Measurements from ENCODE around the gene IL27RA.

Gene IL27RA

DNA sequence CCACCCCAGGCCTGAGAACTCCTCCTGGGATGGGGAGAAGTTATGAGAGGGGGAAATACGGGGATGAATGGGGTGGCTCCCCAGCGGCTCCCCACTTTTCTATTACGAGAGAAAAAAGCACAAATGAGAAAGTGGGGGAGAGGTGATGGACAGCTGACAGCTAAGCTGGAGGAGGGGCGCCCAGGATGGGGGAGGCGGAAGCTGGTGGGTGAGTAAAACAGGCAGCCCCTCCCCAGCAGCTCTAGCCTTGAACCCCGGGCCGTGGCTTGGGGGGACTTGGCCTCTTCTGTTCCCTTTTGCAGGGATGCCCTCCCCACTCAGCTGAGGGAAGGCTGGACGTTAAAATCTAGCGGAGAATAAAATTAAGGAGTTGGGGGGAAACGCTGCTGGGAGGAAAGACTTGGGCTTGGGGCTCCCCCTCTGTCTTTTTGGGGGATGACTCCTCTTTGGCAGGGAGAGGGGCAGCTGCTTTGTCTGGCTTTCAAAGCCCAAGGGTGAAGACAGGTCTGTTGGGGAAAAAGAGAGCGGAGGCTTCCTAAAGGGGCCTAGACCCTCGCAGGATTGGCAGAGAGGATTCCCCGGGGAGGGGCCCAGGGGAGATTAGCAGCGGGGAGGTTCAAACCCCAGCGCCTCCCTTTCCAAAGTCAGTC is 60.4 kb downstream of the IL27RA start:
- Histone ChIP-seq H3K27ac (replicated peaks; ENCODE audit: low read length) (no peak overlapping the region), H2AFZ (ENCODE audit: low read length) (peak overlapping the region; percentile 96), H4K91ac (ENCODE audit: low read depth, low read length, poor library complexity) (no peak overlapping the region), H3K14ac (ENCODE audit: low read length) (no peak overlapping the region), H3K23ac (ENCODE audit: low read depth, low read length, poor library complexity) (no peak overlapping the region), H4K8ac (ENCODE audit: low read depth, low read length) (no peak overlapping the region), H3K4ac (ENCODE audit: low read length) (no peak overlapping the region), H3K9ac (ENCODE audit: low read depth, low read length, poor library complexity) (no peak overlapping the region), H3K4me1 (ENCODE audit: control insufficient read depth in 2 of 2, insufficient read depth in 1 of 2, low read depth in 1 of 2, low read length in 2 of 2) (peaks cover 3 to 4% of the 10 kb centered on the region in 2 donors), H2BK15ac (ENCODE audit: low read length) (no peak overlapping the region), H2BK5ac (ENCODE audit: low read length) (peak overlapping the region; percentile 66), H3K36me3 (replicated peaks in 1 of 2; ENCODE audit: control insufficient read depth in 2 of 2, insufficient read depth in 2 of 2, low read length in 2 of 2) (peaks cover 18 to 38% of the 10 kb centered on the region in 2 donors), H3K18ac (ENCODE audit: low read length) (peak overlapping the region; percentile 54), H3K9me3 (replicated peaks in 1 of 2; ENCODE audit: control insufficient read depth in 2 of 2, insufficient read depth in 1 of 2, low read depth in 1 of 2, low read length in 2 of 2) (peaks cover 11% of the 10 kb centered on the region in 2 donors), H3K79me1 (ENCODE audit: low read depth, low read length) (peaks cover 4% of the 10 kb centered on the region), H3K4me2 (ENCODE audit: insufficient read depth, low read length, poor library complexity, severe bottlenecking) (peak overlapping the region; percentile 83), H3K27me3 (ENCODE audit: control insufficient read depth in 3 of 3, insufficient read depth in 3 of 3, low read depth in 1 of 3, low read length in 3 of 3) (peaks cover 0 to 4% (median 0%) of the 10 kb centered on the region in 3 experiments), H2BK120ac (ENCODE audit: low read depth, low read length) (no peak overlapping the region), H3K4me3 (ENCODE audit: low read length in 2 of 2) (peak overlapping the region in 1 of 2 donors; percentile 86), H2BK12ac (ENCODE audit: low read length) (no peak overlapping the region), H2AK5ac (ENCODE audit: low read depth, low read length) (peak overlapping the region; percentile 96)
- no CpG with 5 or more reads among the region's 15 CpGs for WGBS, 2 donors (ENCODE audit: extremely low coverage in 2 of 2, insufficient read length in 2 of 2, insufficient replicate concordance in 1 of 2)
- peak; percentile 21 for DNase-seq (ENCODE audit: low spot score)

DNA sequence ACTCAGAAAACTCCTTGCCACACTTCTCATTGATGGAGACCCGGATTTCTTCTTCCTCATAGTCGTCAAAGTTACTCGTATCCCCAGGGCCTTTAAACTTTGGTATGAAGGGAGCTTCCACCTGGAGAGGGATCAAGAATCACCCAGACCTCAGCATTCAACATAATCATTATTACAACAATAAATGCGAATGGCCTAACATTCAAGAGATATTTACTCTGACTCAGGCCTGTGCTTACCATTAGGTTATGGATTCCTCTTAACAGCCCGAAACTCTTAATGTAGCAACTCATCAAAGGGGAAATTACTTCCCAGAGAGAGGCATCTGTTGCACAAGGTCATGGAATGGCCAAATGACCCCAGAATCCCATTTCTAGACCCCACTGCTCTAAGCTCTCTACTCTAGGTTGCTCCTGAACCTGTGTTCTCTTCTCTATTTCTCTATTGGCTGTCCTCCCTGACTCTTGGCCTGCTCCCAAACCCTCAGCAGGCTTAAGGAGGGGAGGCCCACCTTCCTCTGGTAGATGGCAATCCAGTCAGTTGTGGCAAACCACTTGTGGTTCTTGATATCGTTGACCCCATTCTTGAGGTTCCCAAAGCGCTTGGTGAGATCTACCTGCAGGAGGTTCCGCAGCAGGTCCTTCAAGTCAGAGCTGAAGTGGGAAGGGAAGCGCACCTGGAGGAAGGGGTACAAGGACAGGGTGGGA is 61.7 kb downstream of the IL27RA start:
- peaks cover 12 to 40% of the 10 kb centered on the region in 2 donors for H3K36me3 ChIP-seq (replicated peaks in 1 of 2; ENCODE audit: control insufficient read depth in 2 of 2, insufficient read depth in 2 of 2, low read length in 2 of 2)
- no peak overlapping the region for H3K14ac ChIP-seq (ENCODE audit: low read length)
- H3K4me1 ChIP-seq (ENCODE audit: control insufficient read depth in 2 of 2, insufficient read depth in 1 of 2, low read depth in 1 of 2, low read length in 2 of 2) = peaks cover 3 to 4% of the 10 kb centered on the region in 2 donors
- no peak for DNase-seq (ENCODE audit: low spot score)
- no peak overlapping the region for H2BK120ac ChIP-seq (ENCODE audit: low read depth, low read length)
- H3K4me2 ChIP-seq (ENCODE audit: insufficient read depth, low read length, poor library complexity, severe bottlenecking) = no peak overlapping the region
- H3K18ac ChIP-seq (ENCODE audit: low read length) = no peak overlapping the region
- no peak overlapping the region for H3K4me3 ChIP-seq (ENCODE audit: low read length in 2 of 2)
- H4K91ac ChIP-seq (ENCODE audit: low read depth, low read length, poor library complexity) = no peak overlapping the region
- H3K79me1 ChIP-seq (ENCODE audit: low read depth, low read length) = peaks cover 4% of the 10 kb centered on the region
- no peak overlapping the region for H2BK15ac ChIP-seq (ENCODE audit: low read length)
- peaks cover 11% of the 10 kb centered on the region in 2 donors for H3K9me3 ChIP-seq (replicated peaks in 1 of 2; ENCODE audit: control insufficient read depth in 2 of 2, insufficient read depth in 1 of 2, low read depth in 1 of 2, low read length in 2 of 2)
- H2AK5ac ChIP-seq (ENCODE audit: low read depth, low read length) = no peak overlapping the region
- no peak overlapping the region for H2BK5ac ChIP-seq (ENCODE audit: low read length)
- peaks cover 0 to 4% (median 0%) of the 10 kb centered on the region in 3 experiments for H3K27me3 ChIP-seq (ENCODE audit: control insufficient read depth in 3 of 3, insufficient read depth in 3 of 3, low read depth in 1 of 3, low read length in 3 of 3)
- H4K8ac ChIP-seq (ENCODE audit: low read depth, low read length) = no peak overlapping the region
- no peak overlapping the region for H2BK12ac ChIP-seq (ENCODE audit: low read length)
- H3K23ac ChIP-seq (ENCODE audit: low read depth, low read length, poor library complexity) = no peak overlapping the region
- H3K9ac ChIP-seq (ENCODE audit: low read depth, low read length, poor library complexity) = no peak overlapping the region
- H3K4ac ChIP-seq (ENCODE audit: low read length) = no peak overlapping the region
- H2AFZ ChIP-seq (ENCODE audit: low read length) = no peak overlapping the region
- H3K27ac ChIP-seq (replicated peaks; ENCODE audit: low read length) = no peak overlapping the region
- WGBS, 2 donors (ENCODE audit: extremely low coverage in 2 of 2, insufficient read length in 2 of 2, insufficient replicate concordance in 1 of 2) = no CpG with 5 or more reads among the region's 9 CpGs

DNA sequence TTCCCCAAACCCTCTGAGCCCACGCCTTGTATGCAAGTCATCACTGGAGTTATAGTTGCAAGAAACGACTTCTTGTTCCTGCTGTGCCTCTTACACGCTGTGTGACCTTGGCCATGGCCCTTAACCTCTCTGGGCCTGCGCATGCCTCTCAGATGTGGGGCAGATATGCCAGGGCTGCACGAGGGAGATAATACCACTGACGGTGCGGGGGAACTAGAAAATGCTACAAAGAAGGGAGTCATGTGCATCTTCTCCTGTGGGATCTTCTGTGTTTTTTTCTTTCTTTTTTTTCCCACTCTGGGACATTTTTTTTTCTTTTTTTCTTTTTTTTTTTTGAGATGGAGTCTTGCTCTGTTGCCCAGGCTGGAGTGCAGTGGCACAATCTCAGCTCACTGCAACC is 63.3 kb downstream of the IL27RA start:
- no peak overlapping the region for H2AK5ac ChIP-seq (ENCODE audit: low read depth, low read length)
- peaks cover 0 to 4% of the 10 kb centered on the region in 2 donors for H3K4me1 ChIP-seq (ENCODE audit: control insufficient read depth in 2 of 2, insufficient read depth in 1 of 2, low read depth in 1 of 2, low read length in 2 of 2)
- no peak overlapping the region for H2BK120ac ChIP-seq (ENCODE audit: low read depth, low read length)
- no peak overlapping the region for H3K4me2 ChIP-seq (ENCODE audit: insufficient read depth, low read length, poor library complexity, severe bottlenecking)
- no peak overlapping the region for H2BK12ac ChIP-seq (ENCODE audit: low read length)
- no peak for DNase-seq (ENCODE audit: low spot score)
- no peak overlapping the region for H3K4me3 ChIP-seq (ENCODE audit: low read length in 2 of 2)
- peaks cover 3 to 34% of the 10 kb centered on the region in 2 donors for H3K36me3 ChIP-seq (replicated peaks in 1 of 2; ENCODE audit: control insufficient read depth in 2 of 2, insufficient read depth in 2 of 2, low read length in 2 of 2)
- no peaks in the 10 kb centered on the region for H3K27me3 ChIP-seq (ENCODE audit: control insufficient read depth in 3 of 3, insufficient read depth in 3 of 3, low read depth in 1 of 3, low read length in 3 of 3)
- WGBS, 2 donors (ENCODE audit: extremely low coverage in 2 of 2, insufficient read length in 2 of 2, insufficient replicate concordance in 1 of 2) = no CpG with 5 or more reads among the region's 7 CpGs
- H3K23ac ChIP-seq (ENCODE audit: low read depth, low read length, poor library complexity) = no peak overlapping the region
- H4K8ac ChIP-seq (ENCODE audit: low read depth, low read length) = no peak overlapping the region
- no peak overlapping the region for H3K27ac ChIP-seq (replicated peaks; ENCODE audit: low read length)
- H2AFZ ChIP-seq (ENCODE audit: low read length) = no peak overlapping the region
- no peak overlapping the region for H2BK15ac ChIP-seq (ENCODE audit: low read length)
- no peak overlapping the region for H4K91ac ChIP-seq (ENCODE audit: low read depth, low read length, poor library complexity)
- H3K79me1 ChIP-seq (ENCODE audit: low read depth, low read length) = no peaks in the 10 kb centered on the region
- no peak overlapping the region for H3K18ac ChIP-seq (ENCODE audit: low read length)
- no peak overlapping the region for H3K14ac ChIP-seq (ENCODE audit: low read length)
- H2BK5ac ChIP-seq (ENCODE audit: low read length) = no peak overlapping the region
- peak overlapping the region; percentile 67 for H3K9ac ChIP-seq (ENCODE audit: low read depth, low read length, poor library complexity)
- H3K4ac ChIP-seq (ENCODE audit: low read length) = no peak overlapping the region
- H3K9me3 ChIP-seq (replicated peaks in 1 of 2; ENCODE audit: control insufficient read depth in 2 of 2, insufficient read depth in 1 of 2, low read depth in 1 of 2, low read length in 2 of 2) = peaks cover 7 to 11% of the 10 kb centered on the region in 2 donors

DNA sequence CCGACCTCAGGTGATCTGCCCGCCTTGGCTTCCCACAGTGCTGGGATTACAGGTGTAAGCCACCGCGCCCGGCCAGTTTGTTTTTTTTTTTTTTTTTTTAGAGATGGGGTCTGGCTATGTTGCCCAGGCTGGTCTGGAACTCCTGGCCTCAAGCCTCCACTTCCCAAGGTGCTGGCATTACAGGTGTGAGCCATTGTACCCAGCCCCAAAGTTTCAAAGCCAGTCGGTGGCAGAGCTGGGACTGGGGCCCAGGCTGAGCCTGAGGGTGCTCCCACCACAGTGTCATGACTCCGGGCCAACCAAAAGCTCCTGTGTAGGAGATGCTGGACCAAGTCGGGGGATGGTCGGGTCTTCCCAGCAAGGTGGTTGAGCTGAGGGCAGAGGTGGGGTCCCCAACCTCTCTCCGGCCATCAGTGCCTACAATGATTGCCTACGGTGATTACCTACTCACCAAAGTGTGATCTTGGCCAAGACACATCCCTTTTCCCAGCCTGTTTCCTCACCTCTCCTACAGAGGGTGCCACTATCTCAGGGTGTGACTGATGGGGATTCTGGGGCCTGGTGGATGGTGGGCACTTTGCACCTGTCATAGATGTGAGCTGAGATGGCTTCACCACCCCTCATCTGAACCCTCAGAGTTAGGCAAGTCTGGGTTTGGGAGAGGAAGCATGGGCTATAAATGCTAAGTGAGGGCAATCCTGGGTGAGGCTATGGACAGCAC is 64.9 kb downstream of the IL27RA start:
- no peak overlapping the region for H3K4me3 ChIP-seq (ENCODE audit: low read length in 2 of 2)
- H4K91ac ChIP-seq (ENCODE audit: low read depth, low read length, poor library complexity) = no peak overlapping the region
- H2BK15ac ChIP-seq (ENCODE audit: low read length) = no peak overlapping the region
- peak overlapping the region; percentile 24 for H2BK5ac ChIP-seq (ENCODE audit: low read length)
- no peak overlapping the region for H3K23ac ChIP-seq (ENCODE audit: low read depth, low read length, poor library complexity)
- no peak overlapping the region for H3K14ac ChIP-seq (ENCODE audit: low read length)
- no peak overlapping the region for H2BK12ac ChIP-seq (ENCODE audit: low read length)
- WGBS, 2 donors (ENCODE audit: extremely low coverage in 2 of 2, insufficient read length in 2 of 2, insufficient replicate concordance in 1 of 2) = no CpG with 5 or more reads among the region's 11 CpGs
- no peaks in the 10 kb centered on the region for H3K79me1 ChIP-seq (ENCODE audit: low read depth, low read length)
- H3K4me1 ChIP-seq (ENCODE audit: control insufficient read depth in 2 of 2, insufficient read depth in 1 of 2, low read depth in 1 of 2, low read length in 2 of 2) = peaks cover 0 to 4% of the 10 kb centered on the region in 2 donors
- DNase-seq (ENCODE audit: low spot score) = no peak
- H4K8ac ChIP-seq (ENCODE audit: low read depth, low read length) = no peak overlapping the region
- H3K27me3 ChIP-seq (ENCODE audit: control insufficient read depth in 3 of 3, insufficient read depth in 3 of 3, low read depth in 1 of 3, low read length in 3 of 3) = no peaks in the 10 kb centered on the region
- no peak overlapping the region for H3K4ac ChIP-seq (ENCODE audit: low read length)
- H3K9ac ChIP-seq (ENCODE audit: low read depth, low read length, poor library complexity) = no peak overlapping the region
- no peak overlapping the region for H2AK5ac ChIP-seq (ENCODE audit: low read depth, low read length)
- H3K36me3 ChIP-seq (replicated peaks in 1 of 2; ENCODE audit: control insufficient read depth in 2 of 2, insufficient read depth in 2 of 2, low read length in 2 of 2) = peaks cover 7 to 49% of the 10 kb centered on the region in 2 donors
- H3K27ac ChIP-seq (replicated peaks; ENCODE audit: low read length) = no peak overlapping the region
- H2BK120ac ChIP-seq (ENCODE audit: low read depth, low read length) = no peak overlapping the region
- no peak overlapping the region for H3K18ac ChIP-seq (ENCODE audit: low read length)
- no peak overlapping the region for H2AFZ ChIP-seq (ENCODE audit: low read length)
- peaks cover 10 to 11% of the 10 kb centered on the region in 2 donors for H3K9me3 ChIP-seq (replicated peaks in 1 of 2; ENCODE audit: control insufficient read depth in 2 of 2, insufficient read depth in 1 of 2, low read depth in 1 of 2, low read length in 2 of 2)
- no peak overlapping the region for H3K4me2 ChIP-seq (ENCODE audit: insufficient read depth, low read length, poor library complexity, severe bottlenecking)
